Thyroid gland (tissue), 4 donors: ENCODE data around the gene WWC1. TPM values are rescaled to one million over a fixed set of nuclear protein-coding genes. Genes with fewer than 3 reads are reported as not detected.

Experiments used
- DNase-seq, 2 donors: peaks; one replicate each; pipeline ENCODE4 v3.0.0-alpha.2; 2019
- H3K27ac ChIP-seq, 3 donors: fragments of 200-600 bp; sonication (generic); 1 replicate in 2 of 3; 2 replicates in 1 of 3; pipeline ENCODE4 v1.5.1; 2016 to 2019; ENCODE audit warnings: mild to moderate bottlenecking in 1 of 3, moderate library complexity in 1 of 3
- H3K27me3 ChIP-seq: fragments of 200-600 bp; sonication (generic); one replicate; pipeline ENCODE4 v1.5.1; 2019
- H3K36me3 ChIP-seq, 2 donors: fragments of 200-600 bp; sonication (generic); one replicate each; pipeline ENCODE4 v1.5.1; 2016 to 2019
- H3K4me1 ChIP-seq, 2 donors: fragments of 200-600 bp; sonication (generic); one replicate each; pipeline ENCODE4 v1.5.1; 2017 to 2019
- H3K4me3 ChIP-seq, 3 donors: fragments of 200-600 bp; sonication (generic); replicated peaks in 1 of 3; 1 replicate in 2 of 3; 2 replicates in 1 of 3; pipeline ENCODE4 v1.5.1; 2016; ENCODE audit warnings: mild to moderate bottlenecking in 1 of 3
- H3K9me3 ChIP-seq: fragments of 200-600 bp; sonication (generic); one replicate; pipeline ENCODE4 v1.5.1; 2017
- POLR2A ChIP-seq, 2 donors: fragments of 450-650 bp; IDR thresholded peaks; one replicate each; pipeline ENCODE4 v1.6.1; 2017; ENCODE audit warnings: antibody characterized with exemption in 2 of 2, mild to moderate bottlenecking in 2 of 2, moderate library complexity in 1 of 2
- WGBS, 2 donors: methylation state at CpG; one replicate each; pipeline ENCODE4 v1.1.5; 2017; 5-methylcytosine and 5-hydroxymethylcytosine counted together
- intact Hi-C: fragments of 100-400 bp; cut with DNase I; formaldehyde crosslinking; loops from one replicate; pipeline ENCODE4 v1.15.1; 2023
- total RNA-seq, 4 donors: library from RNA; depleted of rRNA; stranded (reverse); fragments of >200 nt; gene quantifications; one replicate each; pipeline ENCODE4 v1.2.3, GENCODE V29; 2016
- TF ChIP-seq, protein P1 (sequence below), 6 experiments: fragments of 200-600 bp in 3 of 6; fragments of 450-650 bp in 3 of 6; sonication (generic) in 3 of 6; IDR thresholded peaks; one replicate each; pipeline ENCODE4 v1.5.1; 2016 to 2019; ENCODE audit warnings: antibody characterized with exemption in 6 of 6, mild to moderate bottlenecking in 2 of 6, inconsistent platforms in 1 of 6, moderate library complexity in 1 of 6

The WWC1 gene
- total RNA-seq, 4 donors from 2014 or later, result 38.7 to 80.1 (median 54.0) TPM

GRCh38 chr5:168302785-168303184 lies 11.3 kb downstream of the WWC1 start:
- Histone ChIP-seq H3K4me3 (no peak overlapping the region), H3K27me3 (no peaks in the 10 kb centered on the region), H3K36me3 (no peaks in the 10 kb centered on the region), H3K9me3 (no peaks in the 10 kb centered on the region), H3K27ac (peak overlapping the region in 2 of 3 donors; percentile 44 to 75), H3K4me1 (peaks cover 56 to 83% of the 10 kb centered on the region in 2 donors)
- 88 to 92% methylated on average over 3 of the region's 3 CpGs for WGBS, 2 donors
- intact Hi-C loops, result no loop called here
- TF ChIP-seq POLR2A (IDR thresholded peaks at IDR 0.05), result no peak
- TF ChIP-seq, protein P1, sequence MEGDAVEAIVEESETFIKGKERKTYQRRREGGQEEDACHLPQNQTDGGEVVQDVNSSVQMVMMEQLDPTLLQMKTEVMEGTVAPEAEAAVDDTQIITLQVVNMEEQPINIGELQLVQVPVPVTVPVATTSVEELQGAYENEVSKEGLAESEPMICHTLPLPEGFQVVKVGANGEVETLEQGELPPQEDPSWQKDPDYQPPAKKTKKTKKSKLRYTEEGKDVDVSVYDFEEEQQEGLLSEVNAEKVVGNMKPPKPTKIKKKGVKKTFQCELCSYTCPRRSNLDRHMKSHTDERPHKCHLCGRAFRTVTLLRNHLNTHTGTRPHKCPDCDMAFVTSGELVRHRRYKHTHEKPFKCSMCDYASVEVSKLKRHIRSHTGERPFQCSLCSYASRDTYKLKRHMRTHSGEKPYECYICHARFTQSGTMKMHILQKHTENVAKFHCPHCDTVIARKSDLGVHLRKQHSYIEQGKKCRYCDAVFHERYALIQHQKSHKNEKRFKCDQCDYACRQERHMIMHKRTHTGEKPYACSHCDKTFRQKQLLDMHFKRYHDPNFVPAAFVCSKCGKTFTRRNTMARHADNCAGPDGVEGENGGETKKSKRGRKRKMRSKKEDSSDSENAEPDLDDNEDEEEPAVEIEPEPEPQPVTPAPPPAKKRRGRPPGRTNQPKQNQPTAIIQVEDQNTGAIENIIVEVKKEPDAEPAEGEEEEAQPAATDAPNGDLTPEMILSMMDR (IDR thresholded peaks at IDR 0.05), result no peak
- no peak for DNase-seq

DNA sequence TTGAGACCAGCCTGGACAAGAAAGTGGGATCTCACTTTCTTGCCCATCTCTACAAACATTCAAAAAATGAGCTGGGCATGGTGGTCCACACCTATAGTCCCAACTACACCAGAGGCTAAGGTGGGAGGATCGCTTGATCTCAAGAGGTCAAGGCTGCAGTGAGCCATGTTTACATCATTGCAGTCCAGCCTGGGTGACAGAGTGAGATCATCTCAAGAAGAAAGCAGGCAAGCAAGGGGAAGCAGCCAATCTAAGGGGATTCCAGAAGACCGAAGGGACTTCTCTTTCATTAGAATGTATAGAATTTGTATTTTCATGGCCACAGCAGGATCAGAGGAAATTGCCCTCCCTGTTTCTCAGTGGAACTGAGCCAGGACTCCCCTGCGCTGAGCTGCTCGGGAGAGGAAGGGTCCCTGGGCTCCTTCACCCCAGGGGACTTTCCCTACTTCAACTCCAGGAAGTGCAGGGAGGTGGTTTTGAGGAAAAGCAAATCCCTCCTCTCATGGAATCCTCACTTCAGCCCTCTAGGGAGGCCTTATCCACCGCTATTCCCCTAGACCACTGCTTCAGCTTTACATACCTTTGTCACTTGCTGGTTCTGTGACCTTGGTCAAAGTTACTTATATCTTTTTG lies 12.1 kb downstream of the WWC1 start:
- H3K4me1 ChIP-seq, result peaks cover 61 to 85% of the 10 kb centered on the region in 2 donors
- H3K9me3 ChIP-seq, result no peaks in the 10 kb centered on the region
- intact Hi-C loops, result no loop called here
- WGBS, 2 donors, result 64 to 70% methylated on average over 5 of the region's 5 CpGs
- no peak for TF ChIP-seq POLR2A (IDR thresholded peaks at IDR 0.05)
- TF ChIP-seq, protein P1 (IDR thresholded peaks at IDR 0.05), result no peak
- H3K4me3 ChIP-seq, result no peak overlapping the region
- peak overlapping the region; percentile 44 to 77 (median 75) for H3K27ac ChIP-seq
- no peaks in the 10 kb centered on the region for H3K27me3 ChIP-seq
- DNase-seq, result no peak
- H3K36me3 ChIP-seq, result no peaks in the 10 kb centered on the region

- peaks cover 61 to 85% of the 10 kb centered on the region in 2 donors for H3K4me1 ChIP-seq
- peak; percentile 54 to 74 for DNase-seq
- TF ChIP-seq, protein P1 (IDR thresholded peaks at IDR 0.05), result no peak
- no peak for TF ChIP-seq POLR2A (IDR thresholded peaks at IDR 0.05)
- H3K4me3 ChIP-seq, result no peak overlapping the region
- peak overlapping the region; percentile 44 to 77 (median 75) for H3K27ac ChIP-seq
- no peaks in the 10 kb centered on the region for H3K27me3 ChIP-seq
- intact Hi-C loops, result no loop called here
- no peaks in the 10 kb centered on the region for H3K9me3 ChIP-seq
- WGBS, 2 donors, result 31% methylated on average over 2 of the region's 2 CpGs
- H3K36me3 ChIP-seq, result no peaks in the 10 kb centered on the region
These were observed 12.9 kb downstream of the WWC1 start for GRCh38 chr5:168304349-168304748.

DNA sequence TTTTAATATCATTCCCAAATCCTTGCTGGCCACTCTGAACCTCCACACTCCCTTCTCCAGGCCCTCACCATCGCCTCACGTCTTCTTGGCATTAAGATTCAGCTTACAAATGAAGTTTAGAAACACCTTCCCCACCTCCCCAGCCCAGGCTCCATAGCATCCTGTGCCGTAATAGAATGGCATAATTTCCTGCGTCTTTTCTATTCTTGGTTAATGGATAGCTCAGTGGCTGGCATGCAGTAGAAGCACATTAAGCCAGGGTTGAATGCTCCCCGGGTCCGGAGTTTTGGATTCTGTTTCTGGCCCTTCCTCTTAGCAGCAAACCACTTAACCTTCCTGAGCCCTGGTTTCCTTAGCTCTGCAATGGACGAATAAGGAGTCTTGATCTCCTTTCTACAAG lies 13.8 kb downstream of the WWC1 start:
- TF ChIP-seq POLR2A (IDR thresholded peaks at IDR 0.05), result no peak
- TF ChIP-seq, protein P1 (IDR thresholded peaks at IDR 0.05), result no peak
- Histone ChIP-seq H3K27ac (peak overlapping the region; percentile 75 to 83 (median 77)), H3K4me1 (peaks cover 52 to 76% of the 10 kb centered on the region in 2 donors), H3K27me3 (no peaks in the 10 kb centered on the region), H3K36me3 (no peaks in the 10 kb centered on the region), H3K4me3 (no peak overlapping the region), H3K9me3 (no peaks in the 10 kb centered on the region)
- WGBS, 2 donors, result 70 to 75% methylated on average over 7 of the region's 7 CpGs
- intact Hi-C loops, result no loop called here
- no peak for DNase-seq

GRCh38 chr5:168307022-168307421 lies 15.6 kb downstream of the WWC1 start:
- no peak for TF ChIP-seq POLR2A (IDR thresholded peaks at IDR 0.05)
- TF ChIP-seq, protein P1 (IDR thresholded peaks at IDR 0.05), result no peak
- Histone ChIP-seq H3K4me1 (peaks cover 50 to 68% of the 10 kb centered on the region in 2 donors), H3K27me3 (no peaks in the 10 kb centered on the region), H3K9me3 (no peaks in the 10 kb centered on the region), H3K27ac (peak overlapping the region in 2 of 3 donors; percentile 60 to 83), H3K4me3 (no peak overlapping the region), H3K36me3 (no peaks in the 10 kb centered on the region)
- 89 to 93% methylated on average over 6 of the region's 6 CpGs for WGBS, 2 donors
- intact Hi-C loops, result no loop called here
- DNase-seq, result no peak
